PC-9 (cell line): ENCODE measurements around the gene MXRA7. TPM values are rescaled to one million over a fixed set of nuclear protein-coding genes. Genes with fewer than 3 reads are reported as not detected.

ENCODE experiments used
- BruUV-seq: library from RNA; stranded (reverse); fragments of 400-500 nt; replicated peaks from 2 replicates; lab custom pipeline; 2021; lab: Mats Ljungman, UMichigan
- CTCF ChIA-PET: fragments of 300-600 bp; sonication (Branson Sonifier 250); formaldehyde crosslinking; loops from one replicate; lab custom pipeline; 2022; ENCODE audit warnings: antibody characterized with exemption; lab: Charles Lee
- POLR2A ChIA-PET: fragments of 300-600 bp; sonication (Branson Sonifier 250); formaldehyde crosslinking; loops from one replicate; lab custom pipeline; 2022; ENCODE audit warnings: antibody characterized with exemption; ENCODE audit not compliant: unreplicated experiment; lab: Charles Lee
- DNase-seq, 2 experiments: peaks; one replicate each; pipeline versions ENCODE4 v3.0.0 to v3.0.0-alpha.2; 2015 to 2022; ENCODE audit warnings: mixed read lengths in 1 of 2
- H2AFZ ChIP-seq: fragments of 200-600 bp; sonication (generic); 2 replicates; pipeline ENCODE4 v1.8.1; 2017; ENCODE audit warnings: antibody characterized with exemption
- H3F3A ChIP-seq: fragments of 200-600 bp; sonication (generic); 2 replicates; pipeline ENCODE4 v1.8.1; 2017; ENCODE audit warnings: antibody characterized with exemption, mild to moderate bottlenecking, low read depth; ENCODE audit not compliant: insufficient read depth
- H3K27ac ChIP-seq: fragments of 200-600 bp; sonication (generic); 2 replicates; pipeline ENCODE4 v1.6.1; 2016; ENCODE audit warnings: mixed run types
- H3K27me3 ChIP-seq: fragments of 200-600 bp; sonication (generic); 2 replicates; pipeline ENCODE4 v1.6.1; 2016; ENCODE audit warnings: low read depth, mixed run types; ENCODE audit not compliant: insufficient read depth
- H3K36me3 ChIP-seq: fragments of 200-600 bp; sonication (generic); 2 replicates; pipeline ENCODE4 v1.6.1; 2016; ENCODE audit warnings: low read depth, mixed run types
- H3K4me1 ChIP-seq: fragments of 200-600 bp; sonication (generic); replicated peaks from 2 replicates; pipeline ENCODE4 v1.6.1; 2016; ENCODE audit warnings: mixed run types; ENCODE audit not compliant: insufficient read depth
- H3K4me2 ChIP-seq: fragments of 200-600 bp; sonication (generic); 2 replicates; pipeline ENCODE4 v1.6.1; 2017; ENCODE audit warnings: mixed run types
- H3K4me3 ChIP-seq: fragments of 200-600 bp; sonication (generic); 2 replicates; pipeline ENCODE4 v1.6.1; 2016; ENCODE audit warnings: mixed run types
- H3K79me2 ChIP-seq: fragments of 200-600 bp; sonication (generic); 2 replicates; pipeline ENCODE4 v1.6.1; 2017; ENCODE audit warnings: low read depth, mixed run types
- H3K9me2 ChIP-seq: fragments of 200-600 bp; sonication (generic); 2 replicates; pipeline ENCODE4 v1.8.1; 2017; ENCODE audit warnings: mild to moderate bottlenecking; ENCODE audit not compliant: insufficient read depth
- H3K9me3 ChIP-seq: fragments of 200-600 bp; sonication (generic); 2 replicates; pipeline ENCODE4 v1.8.1; 2016; ENCODE audit warnings: low read depth; ENCODE audit not compliant: insufficient read depth
- H4K20me1 ChIP-seq: fragments of 200-600 bp; sonication (generic); 2 replicates; pipeline ENCODE4 v1.8.1; 2017; ENCODE audit not compliant: insufficient read depth
- CTCF ChIP-seq: fragments of 200-600 bp; sonication (generic); conservative IDR thresholded peaks from 2 replicates; pipeline ENCODE4 v1.6.1; 2017; ENCODE audit warnings: mixed run types, antibody characterized with exemption, mild to moderate bottlenecking, moderate library complexity
- EZH2 ChIP-seq: fragments of 200-600 bp; sonication (generic); IDR thresholded peaks from 2 replicates; pipeline ENCODE4 v1.8.0; 2017; ENCODE audit warnings: antibody characterized with exemption, low read depth
- intact Hi-C: fragments of 100-400 bp; cut with micrococcal nuclease; formaldehyde crosslinking; loops from one replicate; pipeline ENCODE4 v1.10.0; 2022; ENCODE audit not compliant: unreplicated experiment
- total RNA-seq: library from RNA; stranded (reverse); gene quantifications from 2 replicates; pipeline ENCODE4 v1.2.3, GENCODE V29; 2021

Gene MXRA7
- total RNA-seq, 1 experiment from 2014 or later: 5.5 TPM

GRCh38 chr17:76683921-76684745, 26.6 kb downstream of the MXRA7 start:
- DNase-seq: no peak
- Histone ChIP-seq H3K36me3 (no peaks in the 10 kb centered on the region), H3K9me3 (no peaks in the 10 kb centered on the region), H3K4me3 (no peak overlapping the region), H2AFZ (no peak overlapping the region), H3K4me1 (no peaks in the 10 kb centered on the region), H3K27ac (no peak overlapping the region), H3K4me2 (no peak overlapping the region), H3F3A (no peaks in the 10 kb centered on the region), H4K20me1 (no peaks in the 10 kb centered on the region), H3K79me2 (no peaks in the 10 kb centered on the region), H3K9me2 (no peaks in the 10 kb centered on the region), H3K27me3 (no peaks in the 10 kb centered on the region)
- no TSS peak for BruUV-seq
- POLR2A ChIA-PET: no interaction called here
- CTCF ChIA-PET: interaction anchor here (0.7 kb wide), 1 partner anchor 20 kb away, joined by 3 read pairs; no protein-coding TSS in a partner anchor
- TF ChIP-seq CTCF: no peak
- no peak for TF ChIP-seq EZH2
- intact Hi-C loops: no loop called here

GRCh38 chr17:76683011-76683755, 27.6 kb downstream of the MXRA7 start:
- CTCF ChIA-PET: interaction anchor here (0.7 to 2.4 kb wide), 2 partner anchors 21 to 161 kb away, joined by 3 to 11 read pairs; no protein-coding TSS in a partner anchor
- H3K27ac ChIP-seq: no peak overlapping the region

More at GRCh38 chr17:76683011-76683755, 27.6 kb downstream of the MXRA7 start:
- no peaks in the 10 kb centered on the region for H3K4me1 ChIP-seq
- intact Hi-C loops: no loop called here
- no peak overlapping the region for H3K4me2 ChIP-seq
- no peak overlapping the region for H3K4me3 ChIP-seq
- H3K27me3 ChIP-seq: no peaks in the 10 kb centered on the region
- H2AFZ ChIP-seq: no peak overlapping the region
- no peaks in the 10 kb centered on the region for H3K79me2 ChIP-seq
- TF ChIP-seq EZH2 (no peak), CTCF (no peak)
- BruUV-seq: no TSS peak
- no peaks in the 10 kb centered on the region for H4K20me1 ChIP-seq
- no peaks in the 10 kb centered on the region for H3F3A ChIP-seq
- DNase-seq: no peak
- POLR2A ChIA-PET: no interaction called here
- H3K36me3 ChIP-seq: no peaks in the 10 kb centered on the region
- H3K9me3 ChIP-seq: no peaks in the 10 kb centered on the region
- H3K9me2 ChIP-seq: no peaks in the 10 kb centered on the region
